Heart left ventricle (tissue), 13 donors: ENCODE results near the gene NUP42.

Experiments used
- CTCF ChIP-seq, 12 donors: fragments of 200-600 bp; sonication (generic) in 4 of 12; IDR thresholded peaks; one replicate each; pipeline versions ENCODE4 v1.5.0 to v1.8.0; 2018 to 2022; ENCODE audit warnings: antibody characterized with exemption in 12 of 12, mild to moderate bottlenecking in 5 of 12
- POLR2A ChIP-seq, 2 donors: fragments of 450-650 bp; IDR thresholded peaks; one replicate each; pipeline ENCODE4 v1.6.1; 2017; ENCODE audit warnings: antibody characterized with exemption in 2 of 2, mild to moderate bottlenecking in 2 of 2, moderate library complexity in 2 of 2
- donor health status: ischemic (EF 13 %, LVEDD 7.1; RV severe dilation, severe dysfunction).
- donor health status: DM: no; HTN: yes; CAD: no.
- donor health status: DM: no; HTN: no; CAD: no.
- donor health status: ischemic (EF 25% LVEDD 6.9; RV normal size, moderate dysfunction).
- donor health status: ischemic (EF 25% LVEDD 5.7; RV mildly dilated, moderate dysfunction).
- donor health status: ischemic (EF 35%, LVEDD 5.7; RV mildly dilated, moderate dysfunction).
- donor health status: nonischemic (EF 11% LVEDD 7.7; RV severe dilation, severe dysfunction).
- donor health status: DM: yes; HTN: yes; CAD: no.
- donor health status: PGD.
- donor health status: ischemic (EF 29% LVEDD 5.4; RV normal size, mild dysfunction).
- donor health status: nonischemic (EF 23%, LVEDD 6.1; RV moderate dilation, normal function).

- TF ChIP-seq CTCF (IDR thresholded peaks at IDR 0.05) (no peak), POLR2A (IDR thresholded peaks at IDR 0.05) (no peak)
These were observed 9.2 kb downstream of the NUP42 start for GRCh38 chr7:23191022-23191421.
